Measurements from ENCODE around the gene PACSIN1.

Gene PACSIN1

DNA sequence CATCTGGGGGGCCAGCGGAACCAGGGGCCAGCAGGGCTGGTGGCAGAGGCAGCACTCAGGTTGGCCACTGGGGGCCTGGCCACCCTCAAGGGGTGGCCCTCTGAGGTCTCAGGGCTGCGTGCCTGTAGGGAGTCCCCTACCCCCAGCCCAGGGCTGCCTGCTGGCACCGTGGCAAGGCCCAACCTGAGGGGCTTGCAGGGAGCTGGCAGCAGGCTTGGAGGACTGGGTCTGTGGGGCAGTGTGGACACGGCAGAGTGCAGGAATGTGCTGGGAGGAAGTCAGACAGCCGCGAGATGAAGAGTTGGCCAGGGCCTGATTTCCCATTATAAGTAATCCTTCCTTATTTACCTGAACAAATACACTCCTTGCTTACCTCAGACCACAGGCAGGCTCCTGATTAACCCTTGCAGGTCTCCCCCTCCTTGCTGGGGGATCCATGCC, 90.2 kb downstream of the PACSIN1 start, which contains the start of gene SPDEF:
TSS of gene SPDEF (minus strand) at position 299 of the 441 bp plus-strand sequence. CDS start 11,874 bp downstream, outside the sequence.
- no peak for DNase-seq

DNA sequence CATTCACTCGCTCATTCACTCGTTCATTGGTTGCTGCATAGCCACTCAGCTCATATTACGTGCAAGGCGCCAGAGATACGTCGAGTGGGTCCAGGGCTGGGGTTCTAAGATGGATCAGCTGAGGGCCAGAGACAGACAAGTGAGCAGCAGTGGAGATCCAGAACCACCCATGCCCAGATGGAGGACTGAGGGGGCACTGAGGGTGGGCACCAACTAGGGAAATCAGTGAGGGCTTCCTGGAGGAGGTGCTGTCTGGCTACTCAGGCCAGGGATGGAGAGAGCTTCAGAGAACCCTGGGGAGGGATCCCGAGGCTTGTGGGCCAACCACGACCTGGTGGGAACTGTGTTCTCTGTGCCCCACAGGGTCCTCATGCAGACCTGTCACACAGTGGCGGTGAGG, 90.6 kb downstream of the PACSIN1 start:
- Histone ChIP-seq H3K27ac (no peak overlapping the region), H3K27me3 (ENCODE audit: insufficient read depth, low read depth, severe bottlenecking) (no peaks in the 10 kb centered on the region), H3K9me3 (ENCODE audit: severe bottlenecking) (peaks cover 12% of the 10 kb centered on the region), H3K4me3 (ENCODE audit: low read depth, low read length) (no peak overlapping the region), H3K36me3 (no peaks in the 10 kb centered on the region; the same call in 1 of the 2 replicates)
- TF ChIP-seq, protein P1, sequence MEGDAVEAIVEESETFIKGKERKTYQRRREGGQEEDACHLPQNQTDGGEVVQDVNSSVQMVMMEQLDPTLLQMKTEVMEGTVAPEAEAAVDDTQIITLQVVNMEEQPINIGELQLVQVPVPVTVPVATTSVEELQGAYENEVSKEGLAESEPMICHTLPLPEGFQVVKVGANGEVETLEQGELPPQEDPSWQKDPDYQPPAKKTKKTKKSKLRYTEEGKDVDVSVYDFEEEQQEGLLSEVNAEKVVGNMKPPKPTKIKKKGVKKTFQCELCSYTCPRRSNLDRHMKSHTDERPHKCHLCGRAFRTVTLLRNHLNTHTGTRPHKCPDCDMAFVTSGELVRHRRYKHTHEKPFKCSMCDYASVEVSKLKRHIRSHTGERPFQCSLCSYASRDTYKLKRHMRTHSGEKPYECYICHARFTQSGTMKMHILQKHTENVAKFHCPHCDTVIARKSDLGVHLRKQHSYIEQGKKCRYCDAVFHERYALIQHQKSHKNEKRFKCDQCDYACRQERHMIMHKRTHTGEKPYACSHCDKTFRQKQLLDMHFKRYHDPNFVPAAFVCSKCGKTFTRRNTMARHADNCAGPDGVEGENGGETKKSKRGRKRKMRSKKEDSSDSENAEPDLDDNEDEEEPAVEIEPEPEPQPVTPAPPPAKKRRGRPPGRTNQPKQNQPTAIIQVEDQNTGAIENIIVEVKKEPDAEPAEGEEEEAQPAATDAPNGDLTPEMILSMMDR (IDR thresholded peaks at IDR 0.05; ENCODE audit: low read depth, low read length): no peak
- no peak for DNase-seq

More for the DNA sequence above, 90.2 kb downstream of the PACSIN1 start, which contains the start of gene SPDEF:
- Histone ChIP-seq H3K27ac (no peak within 1 kb of the TSS), H3K27me3 (ENCODE audit: insufficient read depth, low read depth, severe bottlenecking) (no peaks in the 10 kb centered on the region), H3K9me3 (ENCODE audit: severe bottlenecking) (peaks cover 12% of the 10 kb centered on the region), H3K36me3 (no peaks in the 10 kb centered on the region; the same call in 1 of the 2 replicates), H3K4me3 (ENCODE audit: low read depth, low read length) (no peak within 1 kb of the TSS)
- TF ChIP-seq, protein P1 (IDR thresholded peaks at IDR 0.05; ENCODE audit: low read depth, low read length): peak; percentile 42; the same call in 1 of the 2 replicates

DNA sequence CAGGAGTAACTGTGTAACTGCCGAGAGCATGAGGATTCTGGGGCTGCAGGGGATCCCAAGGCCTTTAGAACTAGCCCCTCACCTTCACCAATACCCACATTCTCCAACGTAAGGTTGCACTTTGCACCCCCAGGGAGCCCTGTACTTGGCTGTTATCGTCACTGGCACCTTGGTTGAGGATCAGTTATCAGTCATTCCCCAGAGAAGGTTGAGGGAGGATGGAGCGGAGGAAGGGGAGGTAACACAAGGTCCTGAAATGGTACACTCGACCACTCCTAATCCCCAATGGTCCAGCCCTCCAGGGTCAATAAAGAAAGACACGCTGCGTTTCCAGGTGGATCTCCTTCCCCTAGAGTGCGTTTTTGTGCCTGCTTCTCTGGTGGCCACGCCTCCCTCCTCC, 91.4 kb downstream of the PACSIN1 start:
- DNase-seq: no peak
- Histone ChIP-seq H3K27ac (no peak overlapping the region), H3K36me3 (no peaks in the 10 kb centered on the region; the same call in 1 of the 2 replicates), H3K4me3 (ENCODE audit: low read depth, low read length) (no peak overlapping the region), H3K9me3 (ENCODE audit: severe bottlenecking) (peaks cover 12% of the 10 kb centered on the region), H3K27me3 (ENCODE audit: insufficient read depth, low read depth, severe bottlenecking) (no peaks in the 10 kb centered on the region)
- TF ChIP-seq, protein P1 (IDR thresholded peaks at IDR 0.05; ENCODE audit: low read depth, low read length): no peak

DNA sequence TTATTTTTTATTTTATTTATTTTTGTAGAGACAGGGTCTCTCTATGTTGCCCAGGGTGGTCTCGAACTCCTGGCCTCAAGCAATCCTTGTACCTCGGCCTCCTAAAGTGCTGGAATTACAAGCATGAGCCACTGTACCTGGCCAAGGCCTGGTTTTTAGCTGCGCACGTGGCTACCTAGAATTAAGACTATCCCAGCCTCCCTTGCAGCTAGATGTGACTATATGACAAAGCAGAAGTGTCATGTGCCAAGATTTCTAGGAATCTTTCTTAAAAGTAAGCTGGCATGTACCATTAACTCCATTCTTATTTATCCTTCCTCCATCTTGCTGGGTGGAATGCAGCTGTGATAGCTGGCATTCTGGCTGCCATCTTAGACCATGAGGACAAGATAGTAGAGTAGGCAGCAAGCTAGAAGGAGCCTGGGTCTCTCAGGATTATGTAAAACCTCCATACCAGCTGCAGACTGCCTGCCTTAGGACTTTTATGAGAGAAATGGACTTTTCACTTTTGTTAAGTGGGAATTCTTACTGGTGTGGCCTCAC, 92.4 kb downstream of the PACSIN1 start:
- Histone ChIP-seq H3K36me3 (no peaks in the 10 kb centered on the region; the same call in 1 of the 2 replicates), H3K27ac (no peak overlapping the region), H3K9me3 (ENCODE audit: severe bottlenecking) (peaks cover 12% of the 10 kb centered on the region), H3K27me3 (ENCODE audit: insufficient read depth, low read depth, severe bottlenecking) (no peaks in the 10 kb centered on the region), H3K4me3 (ENCODE audit: low read depth, low read length) (no peak overlapping the region)
- no peak for DNase-seq
- TF ChIP-seq, protein P1 (IDR thresholded peaks at IDR 0.05; ENCODE audit: low read depth, low read length): no peak

DNA sequence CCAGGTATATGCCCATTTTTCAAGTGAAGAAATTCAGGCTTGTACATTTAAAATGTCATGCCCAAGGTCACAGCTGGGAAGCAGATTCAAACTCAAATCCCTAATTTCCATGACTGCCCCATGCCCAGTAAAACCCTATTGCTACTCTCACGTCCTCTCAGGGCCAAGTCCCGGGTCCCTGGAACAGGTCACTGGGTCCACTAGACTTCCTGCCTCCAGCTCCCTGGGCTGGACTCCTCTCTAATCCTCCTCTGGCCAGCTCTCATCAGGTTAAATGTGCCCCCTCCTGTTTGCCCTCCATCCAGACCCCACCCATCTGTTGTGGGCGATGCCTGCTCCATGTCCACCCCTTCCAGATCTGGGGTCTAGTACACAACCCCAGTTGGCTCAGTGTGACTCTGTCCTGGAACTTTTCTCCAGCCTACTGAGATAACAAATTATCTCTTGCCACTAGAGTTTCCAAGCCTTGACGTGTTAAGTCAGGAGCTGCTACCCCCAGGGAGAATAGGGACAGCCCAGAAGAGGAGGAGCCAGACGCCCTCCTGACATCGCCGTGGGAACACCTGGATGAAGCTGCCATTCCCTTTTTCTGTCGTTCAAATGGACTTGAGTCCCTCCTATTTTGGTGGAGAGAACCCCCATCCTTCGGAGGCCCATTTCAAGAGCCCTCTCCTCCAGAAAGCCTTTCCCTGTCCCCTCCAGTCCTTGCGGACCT, 93.9 kb downstream of the PACSIN1 start:
- Histone ChIP-seq H3K9me3 (ENCODE audit: severe bottlenecking) (peaks cover 12% of the 10 kb centered on the region), H3K27me3 (ENCODE audit: insufficient read depth, low read depth, severe bottlenecking) (no peaks in the 10 kb centered on the region), H3K4me3 (ENCODE audit: low read depth, low read length) (no peak overlapping the region), H3K36me3 (no peaks in the 10 kb centered on the region; the same call in 1 of the 2 replicates), H3K27ac (peak overlapping the region; percentile 33)
- DNase-seq: no peak
- TF ChIP-seq, protein P1 (IDR thresholded peaks at IDR 0.05; ENCODE audit: low read depth, low read length): no peak
